DMS53 (cell line): ENCODE results near the gene GP9.
"Not testable (repeated sequence)": the region's sequence is repeated elsewhere in the genome, so short reads cannot be mapped to it uniquely, and the experiment has no call there.

Experiments used
- DNase-seq: peaks from one replicate; lab custom pipeline; 2025; lab: John Stamatoyannopoulos, UW

Gene GP9

DNA sequence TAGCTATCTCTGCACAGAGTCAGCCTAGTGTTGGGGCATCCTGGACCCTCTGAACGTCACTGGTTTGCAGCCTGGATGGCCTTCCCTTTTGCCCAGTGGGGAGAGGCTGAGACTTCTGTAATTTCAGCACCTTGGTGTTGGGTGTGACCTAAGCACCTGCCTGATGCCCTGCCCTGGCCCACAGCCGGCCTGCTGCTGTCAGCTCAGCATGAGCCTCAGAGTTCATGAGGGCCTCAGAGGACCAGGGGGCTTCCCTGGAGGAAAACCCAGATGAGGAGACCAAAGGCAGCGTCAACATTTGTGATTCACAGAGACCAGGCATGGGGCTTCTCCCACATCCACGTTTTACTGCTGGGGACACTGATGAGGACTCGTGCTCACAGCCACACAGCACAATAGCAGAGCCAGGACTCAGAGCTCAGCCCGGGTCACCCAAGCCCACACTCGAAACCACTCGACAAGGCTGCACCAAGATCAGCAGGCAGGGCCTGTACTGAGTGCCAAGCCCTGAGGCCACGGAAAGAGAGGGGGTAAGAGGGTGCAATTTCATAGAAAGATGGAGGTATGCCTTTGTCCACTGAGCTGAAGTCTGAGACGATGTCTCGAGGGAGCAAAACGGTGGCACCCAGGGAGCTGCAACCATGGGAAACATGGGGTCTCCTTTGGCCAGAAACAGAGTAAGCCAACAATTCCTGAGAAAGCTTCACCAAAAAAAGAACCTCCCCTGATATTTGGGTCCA is 9.9 kb upstream of the GP9 start:
- no peak for DNase-seq

DNA sequence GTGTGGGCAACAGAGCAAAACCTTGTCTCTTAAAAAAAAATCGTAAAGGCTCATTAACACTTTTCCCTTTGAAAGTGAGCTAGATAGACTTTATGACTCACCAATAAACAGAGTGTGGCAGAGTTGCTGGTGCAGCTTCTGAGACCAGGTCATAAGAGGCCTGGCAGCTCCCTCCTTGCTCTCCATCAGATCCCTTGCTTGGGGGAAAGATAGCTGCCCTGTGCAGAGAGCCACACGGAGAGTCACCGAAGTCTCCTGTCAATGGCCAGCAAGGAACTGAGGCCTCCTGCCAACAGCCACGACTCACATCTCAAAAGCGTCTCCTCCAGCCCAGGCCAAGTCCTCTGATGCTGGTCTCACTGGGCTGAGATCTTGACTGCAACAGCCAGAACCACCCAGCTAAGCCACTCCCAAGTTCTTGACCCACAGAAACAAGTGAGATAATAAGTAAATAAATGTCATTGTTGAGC is 8.7 kb upstream of the GP9 start:
- peak; percentile 62 for DNase-seq

DNA sequence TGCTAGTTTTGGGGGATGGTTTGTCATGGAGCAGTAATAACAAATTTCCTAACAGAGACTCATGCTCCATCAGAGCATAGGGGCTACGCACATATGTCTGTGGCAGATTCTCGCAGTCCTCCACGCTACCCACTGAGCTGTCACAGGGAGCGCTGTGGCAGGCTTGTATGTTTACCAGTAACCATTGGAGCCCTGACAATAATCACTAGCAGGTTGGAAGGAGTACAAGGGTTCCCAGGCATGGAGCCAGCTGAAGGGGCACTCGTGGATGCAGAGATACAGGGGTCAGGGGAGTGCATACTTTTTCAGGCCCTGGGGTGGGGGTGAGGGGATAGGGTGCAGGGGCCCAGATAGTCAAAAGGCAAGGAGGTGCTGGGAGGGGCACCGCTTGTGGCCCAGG is 7.9 kb upstream of the GP9 start:
- DNase-seq: peak; percentile 28

DNA sequence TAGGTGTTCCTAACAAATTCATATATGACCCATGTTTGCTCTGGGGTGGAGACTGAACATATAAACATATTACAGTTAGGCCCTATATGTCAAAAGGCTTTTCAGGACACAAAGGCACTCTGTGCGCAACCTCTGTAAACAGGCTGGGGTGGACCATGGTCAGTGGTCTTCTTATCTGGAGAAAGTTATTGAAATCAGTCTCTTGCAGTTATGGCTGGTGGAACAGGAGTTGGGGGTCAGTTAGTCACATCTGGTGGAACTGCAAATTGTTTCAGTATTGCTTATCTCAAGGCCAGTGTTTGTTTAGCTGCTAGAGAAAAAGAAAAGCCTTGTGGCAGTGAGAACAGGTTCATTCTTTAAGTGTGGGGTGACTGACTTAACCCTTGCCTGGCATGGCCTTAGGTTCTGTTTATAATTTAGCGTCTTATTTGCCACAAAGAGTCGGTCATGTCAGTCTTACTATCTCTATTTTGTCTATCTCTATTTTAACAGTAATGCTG is 5.9 kb upstream of the GP9 start:
- DNase-seq: peak; percentile 50

DNA sequence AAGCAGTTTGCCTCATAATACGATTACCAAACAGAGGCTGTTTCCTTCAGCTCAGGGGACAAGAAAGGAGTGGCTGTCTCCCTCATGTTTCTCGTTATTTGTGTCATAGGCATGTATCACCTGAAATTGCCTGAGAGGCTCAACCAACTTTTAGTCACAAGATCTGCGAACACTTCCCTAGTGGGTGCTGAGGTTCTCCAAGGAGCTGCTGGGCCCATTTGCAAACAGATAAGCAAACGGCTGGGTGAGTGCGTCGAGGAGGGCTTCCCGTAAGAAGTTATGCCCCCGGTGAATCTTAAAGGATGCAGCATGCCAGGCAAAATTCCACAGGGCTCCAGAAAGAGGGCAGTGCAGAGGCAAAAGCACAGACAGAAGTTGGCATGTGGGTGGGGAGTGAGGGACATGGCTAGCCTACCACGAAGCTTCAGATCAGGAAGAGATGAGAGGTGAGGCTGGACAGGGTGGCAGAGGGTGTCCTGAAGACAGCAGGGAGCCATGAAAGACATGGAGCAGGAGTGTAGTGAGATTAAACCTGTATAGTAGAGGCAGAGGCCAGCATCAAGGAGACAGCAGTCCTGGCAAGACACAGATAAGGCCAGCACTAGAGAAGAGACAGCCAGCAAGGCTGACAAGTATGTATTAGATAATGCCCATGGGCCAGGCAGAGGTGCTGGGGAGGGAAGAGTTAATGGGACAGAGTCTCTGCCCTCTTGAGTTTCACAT is 4.0 kb upstream of the GP9 start:
- no peak for DNase-seq

DNA sequence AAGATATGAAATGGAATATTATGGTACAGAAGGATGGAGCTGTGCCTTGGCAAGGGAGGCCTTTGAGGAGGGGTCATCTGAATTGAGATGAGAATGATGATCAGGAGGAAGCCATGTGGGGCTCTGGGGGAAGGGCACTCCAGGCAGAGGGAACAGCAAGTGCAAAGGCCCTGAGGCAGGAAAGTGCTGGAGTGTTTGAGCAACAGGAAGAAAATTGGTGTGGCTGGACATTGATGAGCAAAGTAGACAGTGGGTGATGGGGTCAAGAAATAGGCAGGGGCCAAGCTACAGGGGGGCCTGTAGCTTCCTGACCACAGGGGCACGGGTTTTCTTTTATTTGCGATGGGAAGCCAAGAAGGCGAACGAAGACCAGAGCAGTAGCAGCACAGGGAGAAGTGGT is 3.3 kb upstream of the GP9 start:
- DNase-seq: no peak

DNA sequence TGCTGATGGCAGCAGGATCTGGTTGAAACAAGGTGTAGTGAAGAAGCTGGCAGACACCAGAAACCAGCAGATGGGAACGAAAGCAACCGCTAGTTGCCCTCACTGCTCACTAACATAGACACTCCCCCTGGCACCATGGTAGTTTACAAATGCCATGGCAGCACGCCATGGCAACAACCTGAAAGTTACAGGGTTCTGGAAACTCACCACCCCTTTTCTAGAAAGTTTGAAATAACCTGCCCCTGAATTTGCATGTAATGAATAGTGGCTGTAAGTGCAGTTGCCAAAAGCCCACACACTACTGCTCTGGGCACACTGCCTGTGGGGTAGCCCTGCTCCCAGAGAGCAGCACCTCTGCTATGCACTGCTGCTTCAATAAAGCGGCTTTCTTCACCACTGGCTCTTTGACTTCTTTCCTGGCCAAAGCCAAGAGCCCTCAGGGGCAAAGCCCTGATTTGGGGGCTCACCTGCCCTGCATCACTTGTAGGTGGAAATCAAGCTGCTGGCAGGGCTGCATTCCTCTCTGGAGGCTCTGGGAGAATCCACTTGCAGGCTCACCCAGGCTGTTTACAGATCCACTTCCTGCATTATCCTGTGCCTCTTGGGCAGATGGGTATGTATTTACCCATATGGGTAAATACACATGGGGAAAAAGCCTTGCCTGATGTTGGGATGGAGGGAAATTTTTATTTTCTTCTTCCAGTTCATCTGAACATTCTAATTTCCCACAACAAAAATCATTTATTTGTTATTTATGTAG is 2.0 kb upstream of the GP9 start:
- DNase-seq: peak; percentile 86

DNA sequence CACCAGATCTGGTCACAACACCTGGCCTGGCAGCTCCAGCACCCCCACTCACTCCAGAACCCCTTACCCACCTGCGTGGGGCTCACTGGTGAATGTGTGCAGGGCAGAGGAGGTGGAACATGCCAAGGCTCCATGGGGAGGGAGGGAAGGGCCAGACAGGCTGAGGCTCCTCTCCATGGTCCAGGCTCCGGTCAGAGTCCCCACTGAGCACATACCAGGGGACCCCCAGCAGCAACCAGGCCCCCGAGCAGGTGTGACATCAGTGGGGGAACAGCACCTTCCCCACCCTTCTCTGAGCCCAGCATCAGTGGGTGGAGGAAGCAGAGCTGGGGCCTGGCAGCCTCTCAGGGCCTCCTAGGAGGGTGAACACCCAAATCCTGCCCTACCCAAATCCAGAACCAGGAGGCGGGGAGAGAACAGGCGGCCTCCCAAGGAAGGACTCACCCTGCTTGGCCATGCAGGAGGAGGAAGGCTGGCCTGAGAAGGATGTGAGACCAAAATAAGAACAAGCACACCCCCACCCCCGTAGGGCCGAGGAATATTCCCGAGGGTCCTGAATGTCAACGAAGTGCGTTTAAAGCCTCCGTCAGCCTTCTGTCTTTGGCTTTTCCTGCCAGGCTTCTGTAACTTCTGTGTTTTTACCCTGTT is 1.1 kb upstream of the GP9 start:
- peak; percentile 32 for DNase-seq

DNA sequence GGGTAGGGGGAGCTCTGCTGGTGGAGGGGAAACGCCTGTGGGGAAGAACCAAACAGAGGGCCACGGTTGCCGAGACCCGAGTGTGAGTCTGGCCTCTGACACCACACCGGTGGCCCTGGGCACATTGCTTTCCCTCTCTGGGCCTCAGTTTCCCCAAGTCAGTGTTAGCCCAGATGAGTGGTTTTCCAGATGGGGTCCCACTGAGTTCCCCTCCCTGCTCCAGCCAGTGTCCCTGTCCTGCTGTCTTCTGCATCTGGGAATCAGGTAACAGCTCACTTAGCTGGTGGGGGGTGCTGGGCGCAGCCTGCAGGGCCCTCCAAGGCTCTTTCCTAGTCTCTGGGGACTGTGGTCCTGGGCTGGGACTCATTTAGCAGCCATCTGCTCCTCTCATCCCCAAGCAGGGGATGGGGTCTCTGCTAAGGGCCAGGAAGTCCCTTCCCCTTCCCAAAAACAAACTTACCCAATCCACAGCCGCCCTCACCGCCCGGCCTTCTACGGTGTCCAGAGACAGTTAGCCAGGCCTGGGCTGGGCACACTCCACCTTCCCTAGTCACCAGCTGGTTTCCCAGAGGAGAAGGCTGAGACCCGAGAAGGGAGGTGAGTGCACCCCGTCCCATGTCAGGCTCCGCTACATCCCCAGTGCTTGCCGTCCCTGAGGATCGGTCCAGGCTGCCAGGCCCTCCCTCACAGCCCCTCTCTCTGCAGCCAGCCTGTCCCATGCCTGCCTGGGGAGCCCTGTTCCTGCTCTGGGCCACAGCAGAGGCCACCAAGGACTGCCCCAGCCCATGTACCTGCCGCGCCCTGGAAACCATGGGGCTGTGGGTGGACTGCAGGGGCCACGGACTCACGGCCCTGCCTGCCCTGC is 676 bp downstream of the GP9 start:
- DNase-seq: no peak

DNA sequence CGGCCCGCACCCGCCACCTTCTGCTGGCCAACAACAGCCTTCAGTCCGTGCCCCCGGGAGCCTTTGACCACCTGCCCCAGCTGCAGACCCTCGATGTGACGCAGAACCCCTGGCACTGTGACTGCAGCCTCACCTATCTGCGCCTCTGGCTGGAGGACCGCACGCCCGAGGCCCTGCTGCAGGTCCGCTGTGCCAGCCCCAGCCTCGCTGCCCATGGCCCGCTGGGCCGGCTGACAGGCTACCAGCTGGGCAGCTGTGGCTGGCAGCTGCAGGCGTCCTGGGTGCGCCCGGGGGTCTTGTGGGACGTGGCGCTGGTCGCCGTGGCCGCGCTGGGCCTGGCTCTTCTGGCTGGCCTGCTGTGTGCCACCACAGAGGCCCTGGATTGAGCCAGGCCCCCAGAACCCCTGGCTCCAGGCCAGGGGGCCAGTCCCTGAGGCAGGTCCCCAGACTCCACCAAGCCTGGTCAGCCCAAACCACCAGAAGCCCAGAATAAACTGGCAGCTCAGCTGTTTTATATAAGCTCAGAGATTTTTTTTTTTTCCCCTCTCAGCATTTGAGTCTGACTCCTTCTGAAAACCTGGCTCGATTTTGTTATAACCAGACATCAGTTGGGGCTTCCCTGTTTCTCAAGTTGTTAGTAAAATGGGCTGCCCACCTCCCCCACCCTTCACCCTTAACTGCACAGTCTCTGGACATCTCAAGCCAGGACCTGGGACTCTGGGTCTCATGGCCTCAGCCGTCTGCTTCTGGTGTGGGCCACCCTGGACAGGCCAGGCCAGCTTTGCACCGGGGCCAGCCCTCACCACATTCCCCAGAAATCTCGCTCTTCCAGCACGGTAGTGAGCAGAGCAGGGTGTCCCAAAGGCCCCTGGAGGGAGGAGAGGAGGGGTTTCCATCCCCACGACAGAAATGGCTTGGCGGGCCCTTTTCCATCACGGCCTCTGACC is 1.6 kb downstream of the GP9 start:
- DNase-seq: no peak

DNA sequence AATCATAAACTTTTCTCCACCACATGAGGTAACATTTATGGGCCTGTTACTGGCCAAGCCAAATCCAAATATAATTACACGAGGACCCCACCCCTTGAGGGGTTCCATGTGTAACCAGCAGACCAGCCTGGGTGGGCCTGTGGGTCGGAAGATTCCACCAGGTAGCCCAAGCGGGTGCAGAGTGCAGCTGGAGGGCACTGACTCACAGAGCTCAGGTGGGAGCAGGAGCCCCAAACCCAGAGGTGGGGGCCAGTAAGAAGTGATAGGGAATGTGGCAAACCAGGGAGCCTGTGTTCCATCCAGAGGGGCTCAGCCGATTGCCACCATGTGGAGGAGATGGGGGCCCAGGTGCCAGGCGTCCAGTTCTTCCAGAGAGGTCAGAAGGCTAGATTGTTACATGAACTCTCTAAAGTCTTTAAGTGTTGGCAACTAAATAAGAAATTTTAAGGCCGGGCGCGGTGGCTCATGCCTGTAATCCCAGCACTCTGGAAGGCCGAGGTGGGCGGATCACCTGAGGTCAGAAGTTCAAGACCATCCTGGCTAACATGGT is 2.6 kb downstream of the GP9 start:
- no peak for DNase-seq

DNA sequence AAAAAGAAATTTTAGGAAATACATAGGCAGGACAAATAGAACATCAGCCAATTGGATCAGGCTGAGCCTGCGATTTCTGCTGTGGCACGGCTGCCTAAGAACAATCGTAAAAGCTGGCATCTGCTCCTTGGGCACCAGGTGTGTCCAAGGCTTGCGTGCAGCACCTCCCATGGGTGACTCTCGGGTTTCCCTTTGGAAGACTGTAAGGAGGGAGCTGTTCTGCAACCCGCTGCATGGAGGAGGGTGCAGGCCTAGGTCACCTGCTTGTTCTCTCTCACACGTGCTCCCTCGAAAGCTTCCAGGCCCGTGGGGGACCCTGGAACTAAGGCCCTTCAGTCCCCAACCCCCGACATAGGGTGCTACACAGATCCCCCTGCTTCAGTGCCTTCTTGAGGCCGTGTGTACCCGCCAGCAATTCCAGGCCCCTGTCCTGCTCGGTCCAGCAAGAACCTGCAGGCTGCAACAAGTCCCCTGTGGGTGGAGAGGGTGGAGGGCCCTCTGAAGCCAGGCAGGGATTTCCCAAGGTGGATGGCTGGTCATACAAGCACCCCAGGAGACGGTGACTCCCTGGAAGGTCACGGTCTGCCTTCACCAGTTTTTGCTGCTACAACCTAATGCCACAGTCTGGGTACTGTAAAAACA is 3.4 kb downstream of the GP9 start:
- DNase-seq: no peak

DNA sequence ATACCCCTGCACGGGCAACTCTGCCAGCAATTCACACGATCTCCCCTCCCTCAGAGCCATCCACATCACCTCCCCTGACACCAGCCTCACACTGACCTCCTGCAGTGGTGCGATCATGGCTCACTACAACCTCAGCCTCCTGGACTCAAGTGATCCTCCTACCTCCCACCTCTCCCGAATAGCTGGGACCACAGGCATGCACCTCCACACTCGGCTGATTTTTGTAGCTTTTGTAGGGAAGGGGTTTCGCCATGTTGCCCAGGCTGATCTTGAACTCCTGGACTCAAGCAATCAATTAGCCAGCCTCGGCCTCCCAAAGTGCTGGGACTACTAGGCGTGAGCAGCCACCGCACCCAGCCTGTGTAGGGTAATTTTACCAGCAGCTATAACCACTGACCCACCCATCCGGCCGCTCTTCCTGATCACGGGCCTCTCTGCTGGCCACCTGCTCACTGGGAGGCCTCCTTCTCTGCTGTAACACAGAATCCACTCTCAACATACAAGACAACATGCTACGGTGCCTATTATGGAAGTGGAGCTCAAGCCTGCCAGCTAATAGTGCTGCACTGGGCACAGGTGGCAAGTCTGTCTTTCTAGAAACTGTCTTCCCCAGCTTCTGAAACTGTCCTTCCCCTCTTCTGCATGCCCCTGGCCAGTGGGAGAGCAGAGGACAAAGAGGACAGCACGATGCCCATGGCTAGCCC is 4.6 kb downstream of the GP9 start:
- no peak for DNase-seq

DNA sequence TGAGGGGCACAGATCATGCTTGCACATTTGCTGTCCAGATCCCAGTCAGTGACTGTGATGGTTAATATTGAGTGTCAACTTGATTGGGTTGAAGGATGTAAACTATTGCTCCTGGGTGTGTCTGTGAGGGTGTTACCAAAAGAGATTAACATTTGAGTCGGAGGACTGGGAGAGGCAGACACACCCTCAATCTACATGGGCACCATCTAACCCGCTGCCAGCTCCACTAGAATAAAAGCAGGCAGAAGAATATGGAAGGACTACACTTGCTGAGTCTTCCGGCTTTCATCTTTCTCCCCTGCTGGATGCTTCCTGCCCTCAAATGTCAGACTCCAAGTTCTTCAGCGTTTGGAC is 5.1 kb downstream of the GP9 start:
- DNase-seq: no peak

DNA sequence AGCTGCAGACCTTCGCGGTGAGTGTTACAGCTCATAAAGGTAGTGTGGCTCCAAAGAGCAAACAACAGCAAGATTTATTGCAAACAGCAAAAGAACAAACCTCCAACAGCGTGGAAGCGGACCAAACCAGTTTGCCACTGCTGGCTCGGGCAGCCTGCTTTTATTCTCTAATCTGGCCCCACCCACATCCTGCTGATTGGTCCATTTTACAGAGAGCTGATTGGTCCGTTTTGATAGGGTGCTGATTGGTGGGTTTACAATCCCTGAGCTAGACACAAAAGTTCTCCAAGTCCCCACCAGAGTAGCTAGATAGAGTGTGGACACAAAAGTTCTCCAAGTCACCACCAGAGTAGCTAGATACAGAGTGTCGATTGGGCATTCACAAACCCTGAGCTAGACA is 7.1 kb downstream of the GP9 start:
- DNase-seq: not testable (repeated sequence)

DNA sequence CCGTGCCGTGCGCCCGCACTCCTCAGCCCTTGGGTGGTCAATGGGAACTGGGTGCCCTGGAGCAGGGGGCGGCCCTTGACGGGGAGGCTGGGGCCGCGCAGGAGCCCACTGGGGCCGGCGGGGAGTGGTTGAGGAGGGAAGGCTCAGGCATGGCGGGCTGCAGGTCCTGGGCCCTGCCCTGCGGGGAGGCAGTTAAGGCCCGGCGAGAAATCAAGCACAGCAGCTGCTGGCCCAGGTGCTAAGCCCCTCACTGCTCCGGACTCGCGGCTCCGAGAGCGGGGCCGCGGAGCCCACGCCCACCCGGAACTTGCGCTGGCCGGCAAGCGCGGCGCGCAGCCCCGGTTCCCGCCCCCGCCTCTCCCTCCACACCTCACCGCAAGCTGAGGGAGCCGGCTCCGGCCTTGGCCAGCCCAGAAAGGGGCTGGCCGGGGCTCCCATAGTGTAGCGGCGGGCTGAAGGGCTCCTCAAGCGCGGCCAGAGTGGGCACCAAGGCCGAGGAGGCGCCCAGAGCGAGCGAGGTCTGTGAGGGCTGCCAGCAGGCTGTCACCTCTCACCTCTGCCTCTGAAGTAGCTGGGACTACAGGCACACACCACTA is 7.8 kb downstream of the GP9 start:
- DNase-seq: no peak

DNA sequence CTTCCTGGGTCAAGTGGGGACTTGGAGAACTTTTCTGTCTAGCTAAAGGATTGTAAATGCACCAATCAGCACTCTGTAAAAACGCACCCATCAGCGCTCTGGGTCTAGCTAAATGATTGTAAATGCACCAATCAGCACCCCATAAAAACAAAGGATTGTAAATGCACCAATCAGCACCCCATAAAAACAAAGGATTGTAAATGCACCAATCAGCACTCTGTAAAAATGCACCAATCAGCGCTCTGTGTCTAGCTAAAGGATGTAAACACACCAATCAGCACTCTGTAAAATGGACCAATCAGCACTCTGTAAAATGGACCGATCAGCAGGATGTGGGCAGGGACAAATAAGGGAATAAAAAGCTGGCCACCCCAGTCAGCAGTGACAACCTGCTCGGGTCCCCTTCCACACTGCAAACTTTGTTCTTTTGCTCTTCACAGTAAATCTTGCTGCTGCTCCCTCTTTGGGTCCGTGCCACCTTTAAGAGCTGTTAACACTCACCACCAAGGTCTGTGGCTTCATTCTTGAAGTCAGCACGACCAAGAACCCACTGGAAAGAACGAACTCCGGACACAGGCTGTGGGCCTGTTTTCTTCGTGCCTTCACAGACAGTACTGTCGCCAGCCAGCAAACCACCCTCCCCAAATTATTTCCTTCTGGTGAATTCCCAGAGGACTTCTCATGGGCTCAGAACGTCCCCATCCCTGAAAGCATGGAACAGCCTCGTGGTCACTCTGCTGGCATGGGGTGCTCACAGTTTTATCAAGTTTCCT is 8.9 kb downstream of the GP9 start:
- DNase-seq: not testable (repeated sequence)
